ENCODE measurements around the gene MARK3.

The MARK3 gene

GRCh38 chr14:103396463-103396862 lies 11.2 kb downstream of the MARK3 start:
- DNase-seq: no peak

- no peak for DNase-seq
Measured at GRCh38 chr14:103398427-103399195, 13.4 kb downstream of the MARK3 start.

GRCh38 chr14:103400537-103400936 lies 15.3 kb downstream of the MARK3 start:
- no peak for DNase-seq

GRCh38 chr14:103401223-103402214 lies 16.3 kb downstream of the MARK3 start:
- no peak for DNase-seq

GRCh38 chr14:103402695-103403094 lies 17.5 kb downstream of the MARK3 start:
- DNase-seq: no peak

- DNase-seq: no peak
Measured at GRCh38 chr14:103404032-103404918, 19.1 kb downstream of the MARK3 start.

GRCh38 chr14:103404920-103405319 lies 19.7 kb downstream of the MARK3 start:
- DNase-seq: no peak

GRCh38 chr14:103408491-103409155 lies 23.4 kb downstream of the MARK3 start:
- no peak for DNase-seq

GRCh38 chr14:103416916-103417315 lies 31.7 kb downstream of the MARK3 start:
- no peak for DNase-seq

GRCh38 chr14:103418481-103418818 lies 33.2 kb downstream of the MARK3 start:
- no peak for DNase-seq

GRCh38 chr14:103421556-103421955 lies 36.3 kb downstream of the MARK3 start:
- DNase-seq: no peak

- DNase-seq: no peak
Measured at GRCh38 chr14:103423050-103423461, 37.8 kb downstream of the MARK3 start.

- no peak for DNase-seq
Measured at GRCh38 chr14:103427485-103428443, 42.5 kb downstream of the MARK3 start.

- DNase-seq: no peak
Measured at GRCh38 chr14:103428723-103429556, 43.7 kb downstream of the MARK3 start.

- DNase-seq: no peak
Measured at GRCh38 chr14:103430358-103430757, 45.1 kb downstream of the MARK3 start.

GRCh38 chr14:103432627-103433026 lies 47.4 kb downstream of the MARK3 start:
- no peak for DNase-seq

GRCh38 chr14:103433916-103434563 lies 48.8 kb downstream of the MARK3 start:
- DNase-seq: no peak

GRCh38 chr14:103434868-103435442 lies 49.7 kb downstream of the MARK3 start:
- DNase-seq: no peak

GRCh38 chr14:103436533-103436932 lies 51.3 kb downstream of the MARK3 start:
- DNase-seq: no peak
